Kidney (tissue), 14 donors: ENCODE data around the gene C11orf97. TPM values are rescaled to one million over a fixed set of nuclear protein-coding genes. Genes with fewer than 3 reads are reported as not detected.

Experiments
- DNase-seq, 5 donors: peaks; one replicate each; pipeline ENCODE4 v3.0.0-alpha.2; 2013 to 2020
- FAIRE-seq: peaks from 2 replicates; lab custom pipeline; 2012; peaks lifted over from hg19 to GRCh38; lab: Jason Lieb, UNC
- H3K27ac ChIP-seq, 2 donors: one replicate each; pipeline ENCODE4 v1.7.0; 2013; ENCODE audit warnings: low read depth in 2 of 2, low read length in 2 of 2, inconsistent platforms in 1 of 2
- H3K27me3 ChIP-seq: one replicate; pipeline ENCODE4 v1.7.1; 2013; ENCODE audit warnings: low read length, inconsistent platforms; ENCODE audit not compliant: control insufficient read depth, insufficient read depth
- H3K36me3 ChIP-seq, 3 donors: one replicate each; pipeline versions ENCODE4 v1.7.0 to v1.7.1; 2013; ENCODE audit warnings: low read length in 3 of 3, control low read depth in 1 of 3, inconsistent platforms in 1 of 3; ENCODE audit not compliant: insufficient read depth in 3 of 3, control insufficient read depth in 2 of 3
- H3K4me1 ChIP-seq, 3 donors: one replicate each; pipeline versions ENCODE4 v1.7.0 to v1.7.1; 2013; ENCODE audit warnings: low read length in 3 of 3, inconsistent platforms in 1 of 3, low read depth in 1 of 3; ENCODE audit not compliant: control insufficient read depth in 2 of 3, insufficient read depth in 2 of 3
- H3K4me3 ChIP-seq, 3 donors: one replicate each; pipeline versions ENCODE4 v1.7.0 to v1.8.1; 2013; ENCODE audit warnings: low read length in 3 of 3, control low read depth in 1 of 3, inconsistent platforms in 1 of 3
- H3K9ac ChIP-seq, 3 donors: one replicate each; pipeline versions ENCODE4 v1.7.0 to v1.7.1; 2013; ENCODE audit warnings: low read length in 3 of 3, control low read depth in 1 of 3, inconsistent platforms in 1 of 3
- H3K9me3 ChIP-seq, 3 donors: one replicate each; pipeline versions ENCODE4 v1.7.0 to v1.7.1; 2013; ENCODE audit warnings: low read length in 3 of 3, control low read depth in 1 of 3, inconsistent platforms in 1 of 3; ENCODE audit not compliant: control insufficient read depth in 2 of 3, insufficient read depth in 1 of 3
- intact Hi-C: fragments of 100-400 bp; cut with DNase I; formaldehyde crosslinking; loops from one replicate; pipeline ENCODE4 v1.11.1; 2022
- polyA plus RNA-seq: library from polyadenylated mRNA; stranded (reverse); fragments of 350-450 nt; fragmentation: Illumina TruSeq; extraction: RNeasy Lipid Tissue Mini Kit (QIAGEN cat#74804); gene quantifications from one replicate; pipeline ENCODE4 v1.2.3, GENCODE V29; 2014; ENCODE audit warnings: low read depth, low replicate concordance; ENCODE audit not compliant: insufficient read depth
- total RNA-seq: library from RNA; stranded (reverse); fragmentation: NEBNext Ultra II Directional; extraction: Animal tissue kit (Norgen Biotek cat#: 25700); gene quantifications from one replicate; pipeline ENCODE4 v1.2.1, GENCODE V29; 2021
- TF ChIP-seq, protein P1 (sequence below): IDR thresholded peaks from 3 replicates; pipeline ENCODE4 v1.5.1; 2012; ENCODE audit warnings: mild to moderate bottlenecking, moderate library complexity, borderline replicate concordance; ENCODE audit not compliant: insufficient read depth; ENCODE audit errors: extremely low read depth
- donor health status: control.
- donor health status: control.
- donor health status: control.
- donor health status: control.
- donor health status: control.
- donor health status: DM: yes; HTN: yes; CAD: no.
- donor health status: Normal renal cell carcinoma (clear cell type).

C11orf97 gene
- total and polyA plus RNA-seq, 2 donors from 2014 or later = 1.5 TPM; not detected in 1

DNA sequence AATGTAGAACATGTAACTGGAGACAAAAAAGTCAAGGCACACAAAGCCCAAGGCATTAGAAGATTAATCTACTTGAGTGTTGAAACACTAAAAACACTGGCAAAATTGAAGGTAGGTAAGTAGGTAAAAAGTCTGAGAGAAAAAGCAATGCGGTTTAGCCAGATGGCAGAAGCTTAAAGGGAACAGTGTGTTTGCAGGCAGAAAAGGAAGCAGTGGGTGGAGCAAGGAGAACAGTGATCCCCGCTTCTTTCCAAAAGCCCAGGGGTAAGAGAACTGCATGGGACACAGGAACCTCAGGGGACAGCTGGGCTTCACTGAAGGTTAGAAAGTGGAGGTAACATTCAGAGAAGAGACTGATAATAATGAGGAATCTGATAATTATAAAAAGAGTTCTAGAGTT is 34.6 kb upstream of the C11orf97 start:
- no peaks in the 10 kb centered on the region for H3K27me3 ChIP-seq
- H3K27ac ChIP-seq = no peak overlapping the region
- no peaks in the 10 kb centered on the region for H3K9me3 ChIP-seq
- no peak for DNase-seq
- H3K36me3 ChIP-seq = peaks cover 3 to 23% (median 8%) of the 10 kb centered on the region in 3 donors
- H3K9ac ChIP-seq = no peak overlapping the region
- FAIRE-seq = no peak
- TF ChIP-seq, protein P1, sequence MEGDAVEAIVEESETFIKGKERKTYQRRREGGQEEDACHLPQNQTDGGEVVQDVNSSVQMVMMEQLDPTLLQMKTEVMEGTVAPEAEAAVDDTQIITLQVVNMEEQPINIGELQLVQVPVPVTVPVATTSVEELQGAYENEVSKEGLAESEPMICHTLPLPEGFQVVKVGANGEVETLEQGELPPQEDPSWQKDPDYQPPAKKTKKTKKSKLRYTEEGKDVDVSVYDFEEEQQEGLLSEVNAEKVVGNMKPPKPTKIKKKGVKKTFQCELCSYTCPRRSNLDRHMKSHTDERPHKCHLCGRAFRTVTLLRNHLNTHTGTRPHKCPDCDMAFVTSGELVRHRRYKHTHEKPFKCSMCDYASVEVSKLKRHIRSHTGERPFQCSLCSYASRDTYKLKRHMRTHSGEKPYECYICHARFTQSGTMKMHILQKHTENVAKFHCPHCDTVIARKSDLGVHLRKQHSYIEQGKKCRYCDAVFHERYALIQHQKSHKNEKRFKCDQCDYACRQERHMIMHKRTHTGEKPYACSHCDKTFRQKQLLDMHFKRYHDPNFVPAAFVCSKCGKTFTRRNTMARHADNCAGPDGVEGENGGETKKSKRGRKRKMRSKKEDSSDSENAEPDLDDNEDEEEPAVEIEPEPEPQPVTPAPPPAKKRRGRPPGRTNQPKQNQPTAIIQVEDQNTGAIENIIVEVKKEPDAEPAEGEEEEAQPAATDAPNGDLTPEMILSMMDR = no peak
- no peaks in the 10 kb centered on the region for H3K4me1 ChIP-seq
- intact Hi-C loops = no loop called here
- H3K4me3 ChIP-seq = no peak overlapping the region

GRCh38 chr11:94481342-94481741 is 30.9 kb upstream of the C11orf97 start:
- no peak overlapping the region for H3K4me3 ChIP-seq
- H3K27ac ChIP-seq = no peak overlapping the region
- TF ChIP-seq, protein P1 = no peak
- H3K27me3 ChIP-seq = no peaks in the 10 kb centered on the region
- no peak for DNase-seq
- H3K9me3 ChIP-seq = no peaks in the 10 kb centered on the region
- H3K4me1 ChIP-seq = no peaks in the 10 kb centered on the region
- H3K36me3 ChIP-seq = peaks cover 3 to 12% (median 12%) of the 10 kb centered on the region in 3 donors
- no peak overlapping the region for H3K9ac ChIP-seq
- FAIRE-seq = no peak
- intact Hi-C loops = no loop called here

DNA sequence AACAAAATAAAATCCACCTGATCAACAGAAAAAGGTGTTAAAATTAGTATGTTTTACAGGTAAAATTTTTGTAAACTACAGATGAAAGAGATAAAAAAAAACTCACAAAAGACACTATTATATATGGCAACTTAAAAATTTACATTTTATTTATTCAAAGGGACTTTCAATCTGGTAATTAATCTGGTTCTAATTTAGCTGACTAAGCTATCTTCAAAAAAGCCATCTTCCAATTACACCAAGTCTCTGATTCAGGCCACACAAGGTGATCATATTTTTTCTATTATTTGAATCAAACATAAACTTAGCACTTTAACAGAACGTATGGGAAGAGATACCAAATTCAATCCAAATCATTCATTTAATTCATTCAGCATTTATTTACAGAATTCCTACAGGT is 26.2 kb upstream of the C11orf97 start:
- FAIRE-seq (no peak), DNase-seq (no peak)
- Histone ChIP-seq H3K36me3 (peaks cover 5 to 8% (median 6%) of the 10 kb centered on the region in 3 donors), H3K9me3 (no peaks in the 10 kb centered on the region), H3K4me3 (no peak overlapping the region), H3K27ac (no peak overlapping the region), H3K9ac (no peak overlapping the region), H3K27me3 (no peaks in the 10 kb centered on the region), H3K4me1 (no peaks in the 10 kb centered on the region)
- TF ChIP-seq, protein P1 = no peak
- intact Hi-C loops = no loop called here
